ENCODE data around the gene GPC2. TPM values are rescaled to one million over a fixed set of nuclear protein-coding genes. Genes with fewer than 3 reads are reported as not detected.

Gene GPC2
- polyA plus RNA-seq, 2 of the 4 experiments (the other 2 are of a cell fraction), result 1.1 to 2.9 TPM

GRCh38 chr7:100157334-100158228 lies 19.6 kb downstream of the GPC2 start:
- no peaks in the 10 kb centered on the region for H3K9me3 ChIP-seq
- peak; percentile 31 to 60 for ATAC-seq
- peaks cover 39% of the 10 kb centered on the region for H3K4me1 ChIP-seq
- peak overlapping the region; percentile 83 to 96 for H3K27ac ChIP-seq
- WGBS (ENCODE audit: missing lambda C conversion rate), result 27% methylated on average over 16 of the region's 32 CpGs
- FAIRE-seq, result no peak
- peak overlapping the region; percentile 90 for H3K4me3 ChIP-seq
- ChIA-PET POLR2A (interaction anchor here (0.6 to 1.2 kb wide), 2 partner anchors 9 to 22 kb away, joined by 3 to 6 read pairs; partner anchors contain the start of gene LAMTOR4), CTCF (interaction anchor here (0.6 to 23.1 kb wide), 5 partner anchors 23 to 250 kb away, joined by 3 to 245 read pairs (median 4); no protein-coding TSS in a partner anchor)
- DNase-seq (ENCODE audit: low read depth in 1 of 2, low spot score in 1 of 2), result peak in 1 of 2 experiments; percentile 60
- peak overlapping the region; percentile 100 for H3K4me2 ChIP-seq
- TF ChIP-seq MAX (IDR thresholded peaks at IDR 0.05) (0 out of 2 replicates have a peak, but pooled peaks have one; percentile 12), HES2 (IDR thresholded peaks at IDR 0.05) (no peak)

- H3K9me3 ChIP-seq, result no peaks in the 10 kb centered on the region
- FAIRE-seq (no peak), ATAC-seq (no peak), DNase-seq (ENCODE audit: low read depth in 1 of 2, low spot score in 1 of 2) (no peak)
- H3K27ac ChIP-seq, result peak overlapping the region in 1 of 2 experiments; percentile 96; a peak in 3 of 6 replicates
- ChIA-PET POLR2A (interaction anchor here (1.2 kb wide), 1 partner anchor 8 kb away, joined by 6 read pairs; the partner anchor contains the start of gene LAMTOR4), CTCF (interaction anchor here (0.6 to 23.1 kb wide), 5 partner anchors 23 to 251 kb away, joined by 3 to 245 read pairs (median 4); no protein-coding TSS in a partner anchor)
- peak overlapping the region; percentile 100 for H3K4me2 ChIP-seq
- TF ChIP-seq CEBPB (IDR thresholded peaks at IDR 0.05) (no peak), RFX5 (IDR thresholded peaks at IDR 0.05) (no peak), RAD21 (conservative IDR thresholded peaks at IDR 0.05 in 1 of 2, IDR thresholded peaks at IDR 0.05 in 1 of 2) (no peak), KDM1A (IDR thresholded peaks at IDR 0.05; ENCODE audit: low read depth) (no peak), USF2 (IDR thresholded peaks at IDR 0.05) (no peak), HOXB5 (CRISPR knock-in tag; IDR thresholded peaks at IDR 0.05) (no peak), TP53 (CRISPR knock-in tag; IDR thresholded peaks at IDR 0.05) (no peak), SREBF2 (IDR thresholded peaks at IDR 0.05) (no peak), HEYL (CRISPR knock-in tag; IDR thresholded peaks at IDR 0.05) (no peak), FOXS1 (CRISPR knock-in tag; IDR thresholded peaks at IDR 0.05) (no peak), HOXB13 (CRISPR knock-in tag; IDR thresholded peaks at IDR 0.05; ENCODE audit: low read depth) (no peak), ESRRA (IDR thresholded peaks at IDR 0.05; ENCODE audit: borderline replicate concordance, low read length) (no peak), HMGXB4 (CRISPR knock-in tag; IDR thresholded peaks at IDR 0.05; ENCODE audit: borderline replicate concordance) (no peak), EHMT2 (IDR thresholded peaks at IDR 0.05; ENCODE audit: low read depth) (no peak), NPAS2 (CRISPR knock-in tag; IDR thresholded peaks at IDR 0.05; ENCODE audit: borderline replicate concordance) (no peak), MYC (IDR thresholded peaks at IDR 0.05; ENCODE audit: borderline replicate concordance, low read length) (no peak), GATA3 (IDR thresholded peaks at IDR 0.05; ENCODE audit: borderline replicate concordance) (no peak), MAX (IDR thresholded peaks at IDR 0.05) (no peak), BHLHE40 (IDR thresholded peaks at IDR 0.05; ENCODE audit: low read depth, low read length) (no peak), EP300 (IDR thresholded peaks at IDR 0.05) (no peak)
- 94% methylated on average over 4 of the region's 5 CpGs for WGBS (ENCODE audit: missing lambda C conversion rate)
- H3K4me3 ChIP-seq, result peak overlapping the region; percentile 90; the same call in 1 of the 3 replicates
- peaks cover 39% of the 10 kb centered on the region for H3K4me1 ChIP-seq
Measured at GRCh38 chr7:100157069-100157333, 20.2 kb downstream of the GPC2 start.
